Breast epithelium (tissue), 4 donors: ENCODE measurements around the gene XRCC6. TPM values are rescaled to one million over a fixed set of nuclear protein-coding genes. Genes with fewer than 3 reads are reported as not detected.

Source experiments
- DNase-seq, 2 donors: peaks; one replicate each; pipeline ENCODE4 v3.0.0-alpha.2; 2019; ENCODE audit warnings: low spot score in 2 of 2
- H3K27ac ChIP-seq, 2 donors: fragments of 200-600 bp; sonication (generic) in 1 of 2; one replicate each; pipeline ENCODE4 v1.5.1; 2016 to 2019; ENCODE audit warnings: mild to moderate bottlenecking in 1 of 2
- H3K27me3 ChIP-seq, 2 donors: fragments of 200-600 bp; sonication (generic) in 1 of 2; one replicate each; pipeline versions ENCODE4 v1.5.1 to v1.6.0; 2017 to 2019; ENCODE audit warnings: control low read depth in 1 of 2, mild to moderate bottlenecking in 1 of 2
- H3K36me3 ChIP-seq: fragments of 200-600 bp; one replicate; pipeline ENCODE4 v1.5.1; 2019
- H3K4me1 ChIP-seq, 2 donors: fragments of 200-600 bp; sonication (generic); one replicate each; pipeline ENCODE4 v1.5.1; 2016 to 2019; ENCODE audit warnings: control low read depth in 1 of 2
- H3K4me3 ChIP-seq, 3 donors: fragments of 200-600 bp; sonication (generic); 1 replicate in 2 of 3; 2 replicates in 1 of 3; pipeline ENCODE4 v1.5.1; 2016 to 2019; ENCODE audit warnings: mild to moderate bottlenecking in 3 of 3, moderate library complexity in 2 of 3
- H3K9me3 ChIP-seq, 2 donors: fragments of 200-600 bp; sonication (generic) in 1 of 2; one replicate each; pipeline ENCODE4 v1.5.1; 2016 to 2019; ENCODE audit warnings: control low read depth in 1 of 2
- CTCF ChIP-seq, 3 donors: fragments of 450-650 bp; IDR thresholded peaks; one replicate each; pipeline ENCODE4 v1.5.1; 2016 to 2017; ENCODE audit warnings: antibody characterized with exemption in 3 of 3, mild to moderate bottlenecking in 3 of 3, moderate library complexity in 3 of 3
- POLR2A ChIP-seq: fragments of 450-650 bp; IDR thresholded peaks from one replicate; pipeline ENCODE4 v1.6.1; 2016; ENCODE audit warnings: antibody characterized with exemption, mild to moderate bottlenecking, moderate library complexity
- POLR2AphosphoS5 ChIP-seq, 3 donors: sonication (generic); formaldehyde crosslinking; IDR thresholded peaks; one replicate each; pipeline ENCODE4 v1.6.1; 2017; ENCODE audit warnings: antibody characterized with exemption in 3 of 3
- intact Hi-C: fragments of 100-400 bp; cut with DNase I; formaldehyde crosslinking; loops from one replicate; pipeline ENCODE4 v1.15.1; 2023; ENCODE audit warnings: low total_unique reads
- total RNA-seq, 3 donors: library from RNA; depleted of rRNA; stranded (reverse); fragments of >200 nt; gene quantifications; one replicate each; pipeline ENCODE4 v1.1.0, GENCODE V29; 2016

The XRCC6 gene
- total RNA-seq, 3 donors from 2014 or later, result 194 to 232 (median 220) TPM

GRCh38 chr22:41672780-41673509, 51.9 kb downstream of the XRCC6 start:
- no peaks in the 10 kb centered on the region for H3K27me3 ChIP-seq
- no peaks in the 10 kb centered on the region for H3K4me1 ChIP-seq
- H3K27ac ChIP-seq, result no peak overlapping the region
- intact Hi-C loops, result no loop called here
- H3K4me3 ChIP-seq, result no peak overlapping the region
- peak in 2 of 3 donors; percentile 22 for TF ChIP-seq CTCF (IDR thresholded peaks at IDR 0.05)
- no peak for TF ChIP-seq POLR2A
- DNase-seq, result no peak
- no peaks in the 10 kb centered on the region for H3K9me3 ChIP-seq
- H3K36me3 ChIP-seq, result no peaks in the 10 kb centered on the region

- Histone ChIP-seq H3K27me3 (no peaks in the 10 kb centered on the region), H3K9me3 (no peaks in the 10 kb centered on the region), H3K4me1 (no peaks in the 10 kb centered on the region), H3K36me3 (peaks cover 4% of the 10 kb centered on the region), H3K27ac (no peak overlapping the region), H3K4me3 (no peak overlapping the region)
- no peak for TF ChIP-seq POLR2AphosphoS5 (IDR thresholded peaks at IDR 0.05)
- intact Hi-C loops, result no loop called here
- DNase-seq, result peak in 1 of 2 donors; percentile 3
Measured at GRCh38 chr22:41674846-41675340, 53.8 kb downstream of the XRCC6 start.

- no peaks in the 10 kb centered on the region for H3K27me3 ChIP-seq
- TF ChIP-seq POLR2A (no peak), CTCF (IDR thresholded peaks at IDR 0.05) (no peak), POLR2AphosphoS5 (IDR thresholded peaks at IDR 0.05) (no peak)
- no peaks in the 10 kb centered on the region for H3K4me1 ChIP-seq
- no peak overlapping the region for H3K4me3 ChIP-seq
- peak in 1 of 2 donors; percentile 3 for DNase-seq
- no peak overlapping the region for H3K27ac ChIP-seq
- peaks cover 5% of the 10 kb centered on the region for H3K36me3 ChIP-seq
- H3K9me3 ChIP-seq, result no peaks in the 10 kb centered on the region
- intact Hi-C loops, result no loop called here
Measured at GRCh38 chr22:41676134-41676533, 55.0 kb downstream of the XRCC6 start.

- peak overlapping the region; percentile 51 to 65 (median 58) for H3K4me3 ChIP-seq
- intact Hi-C loops, result no loop called here
Measured at GRCh38 chr22:41681616-41682015, 60.5 kb downstream of the XRCC6 start.

GRCh38 chr22:41682033-41682807, 61.1 kb downstream of the XRCC6 start:
- intact Hi-C loops, result no loop called here
- peak; percentile 83 to 88 for DNase-seq

More at GRCh38 chr22:41681616-41682015, 60.5 kb downstream of the XRCC6 start:
- H3K4me1 ChIP-seq, result no peaks in the 10 kb centered on the region
- peak overlapping the region in 1 of 2 donors; percentile 88 for H3K27ac ChIP-seq
- no peaks in the 10 kb centered on the region for H3K9me3 ChIP-seq
- no peaks in the 10 kb centered on the region for H3K27me3 ChIP-seq
- peak in 1 of 2 donors; percentile 24 for DNase-seq
- H3K36me3 ChIP-seq, result peaks cover 5% of the 10 kb centered on the region
- TF ChIP-seq POLR2AphosphoS5 (IDR thresholded peaks at IDR 0.05) (no peak), CTCF (IDR thresholded peaks at IDR 0.05) (no peak)

More at GRCh38 chr22:41682033-41682807, 61.1 kb downstream of the XRCC6 start:
- H3K27me3 ChIP-seq, result no peaks in the 10 kb centered on the region
- TF ChIP-seq POLR2A (peak; percentile 75), CTCF (IDR thresholded peaks at IDR 0.05) (no peak), POLR2AphosphoS5 (IDR thresholded peaks at IDR 0.05) (peak; percentile 87 to 99 (median 90))
- H3K9me3 ChIP-seq, result no peaks in the 10 kb centered on the region
- H3K27ac ChIP-seq, result peak overlapping the region; percentile 87 to 88
- H3K4me1 ChIP-seq, result peaks cover 0 to under 1% of the 10 kb centered on the region in 2 donors
- H3K4me3 ChIP-seq, result peak overlapping the region; percentile 51 to 65 (median 58)
- peaks cover 5% of the 10 kb centered on the region for H3K36me3 ChIP-seq
